SK-N-SH (cell line): Measurements from ENCODE around the gene RASA1. TPM values are rescaled to one million over a fixed set of nuclear protein-coding genes. Genes with fewer than 3 reads are reported as not detected.

Experiments
- CTCF ChIA-PET: fragments of 300-600, 350-600 bp; formaldehyde crosslinking; extraction: SDS; loops from one replicate; lab custom pipeline; 2021; lab: Yijun Ruan, JAX
- POLR2A ChIA-PET: fragments of 350-600 bp; sonication (Branson Sonifier 250); formaldehyde crosslinking; extraction: SDS; loops from one replicate; lab custom pipeline; 2020; ENCODE audit warnings: antibody characterized with exemption, inconsistent platforms; lab: Yijun Ruan, JAX
- DNase-seq: peaks from one replicate; pipeline ENCODE4 v3.0.0; 2012
- H2AFZ ChIP-seq: fragments of 200-600 bp; sonication (generic); 2 replicates; pipeline ENCODE4 v1.8.1; 2016; ENCODE audit warnings: antibody characterized with exemption, mild to moderate bottlenecking, low read depth
- H3F3A ChIP-seq: fragments of 200-600 bp; sonication (generic); replicated peaks from 2 replicates; pipeline ENCODE3; 2016; ENCODE audit warnings: antibody characterized with exemption, mild to moderate bottlenecking; ENCODE audit not compliant: insufficient read depth
- H3K27ac ChIP-seq, 2 experiments: fragments of 200-500 bp in 1 of 2; fragments of 200-600 bp in 1 of 2; sonication (Bioruptor generic) in 1 of 2; sonication (generic), shearing (Covaris generic) in 1 of 2; 2 replicates each; pipeline versions ENCODE4 v1.5.1 to v1.6.1; 2014 to 2016; ENCODE audit warnings: low read depth in 2 of 2, inconsistent platforms in 1 of 2, low read length in 1 of 2, mild to moderate bottlenecking in 1 of 2, mixed read lengths in 1 of 2
- H3K27me3 ChIP-seq: fragments of 200-600 bp; sonication (generic), shearing (Covaris generic); 2 replicates; pipeline ENCODE4 v1.6.1; 2016; ENCODE audit warnings: mixed run types; ENCODE audit not compliant: insufficient read depth
- H3K36me3 ChIP-seq, 2 experiments: fragments of 200-500 bp in 1 of 2; fragments of 200-600 bp in 1 of 2; sonication (Bioruptor generic) in 1 of 2; sonication (generic) in 1 of 2; replicated peaks in 1 of 2; 2 replicates each; pipeline versions ENCODE3 to v1.5.1; 2014 to 2016; ENCODE audit warnings: low read length in 1 of 2, mild to moderate bottlenecking in 1 of 2; ENCODE audit not compliant: insufficient read depth in 2 of 2, control insufficient read depth in 1 of 2
- H3K4me1 ChIP-seq, 2 experiments: fragments of 200-500 bp in 1 of 2; fragments of 200-600 bp in 1 of 2; sonication (Bioruptor generic) in 1 of 2; sonication (generic), shearing (Covaris generic) in 1 of 2; 2 replicates each; pipeline versions ENCODE4 v1.5.1 to v1.6.1; 2014 to 2016; ENCODE audit warnings: low read depth in 1 of 2, low read length in 1 of 2, mixed run types in 1 of 2; ENCODE audit not compliant: insufficient read depth in 2 of 2, control insufficient read depth in 1 of 2
- H3K4me2 ChIP-seq: fragments of 200-600 bp; sonication (generic), shearing (Covaris generic); 2 replicates; pipeline ENCODE4 v1.6.1; 2017; ENCODE audit warnings: mixed run types
- H3K4me3 ChIP-seq, 2 experiments: fragments of 200-500 bp in 1 of 2; fragments of 200-600 bp in 1 of 2; sonication (Bioruptor generic) in 1 of 2; sonication (generic), shearing (Covaris generic) in 1 of 2; 2 replicates each; pipeline versions ENCODE4 v1.5.1 to v1.8.1; 2014 to 2016; ENCODE audit warnings: low read depth in 2 of 2, inconsistent platforms in 1 of 2, low read length in 1 of 2, mild to moderate bottlenecking in 1 of 2, mixed read lengths in 1 of 2, moderate library complexity in 1 of 2
- H3K79me2 ChIP-seq: fragments of 200-600 bp; sonication (generic); 2 replicates; pipeline ENCODE4 v1.8.1; 2017; ENCODE audit warnings: mild to moderate bottlenecking; ENCODE audit not compliant: insufficient read depth
- H3K9ac ChIP-seq: fragments of 200-600 bp; sonication (generic); 2 replicates; pipeline ENCODE4 v1.6.1; 2017; ENCODE audit warnings: mixed run types
- H3K9me2 ChIP-seq: fragments of 200-600 bp; sonication (generic); 2 replicates; pipeline ENCODE4 v1.6.1; 2017; ENCODE audit warnings: mixed run types
- H3K9me3 ChIP-seq: fragments of 200-600 bp; sonication (generic); 2 replicates; pipeline ENCODE4 v1.6.1; 2017; ENCODE audit warnings: mixed run types, mild to moderate bottlenecking, moderate library complexity
- H4K20me1 ChIP-seq: fragments of 200-600 bp; sonication (generic); 2 replicates; pipeline ENCODE4 v1.6.1; 2017; ENCODE audit warnings: mild to moderate bottlenecking, mixed run types; ENCODE audit not compliant: insufficient read depth
- CHD2 ChIP-seq: fragments of 150-350 bp; IDR thresholded peaks from 2 replicates; pipeline ENCODE4 v1.6.1; 2018; ENCODE audit warnings: low read length; ENCODE audit not compliant: partially characterized antibody
- ELF1 ChIP-seq: IDR thresholded peaks from 2 replicates; pipeline ENCODE4 v1.4.0; 2012
- EP300 ChIP-seq, 2 experiments: IDR thresholded peaks; 2 replicates each; pipeline versions ENCODE4 v1.4.0 to v1.6.1; 2012; ENCODE audit warnings: borderline replicate concordance in 1 of 2, low read depth in 1 of 2, low read length in 1 of 2
- EZH2phosphoT487 ChIP-seq: fragments of 200-600 bp; sonication (generic); IDR thresholded peaks from 2 replicates; pipeline ENCODE4 v1.6.1; 2017; ENCODE audit warnings: low read depth, mixed run types, mild to moderate bottlenecking, antibody characterized with exemption, moderate library complexity, borderline replicate concordance
- FOSL2 ChIP-seq: IDR thresholded peaks from 2 replicates; pipeline ENCODE4 v1.4.0; 2012; ENCODE audit warnings: low read depth, mild to moderate bottlenecking, moderate library complexity, borderline replicate concordance
- FOXM1 ChIP-seq: IDR thresholded peaks from 2 replicates; pipeline ENCODE4 v1.4.0; 2012; ENCODE audit warnings: low read depth, mild to moderate bottlenecking
- GABPA ChIP-seq: IDR thresholded peaks from 2 replicates; pipeline ENCODE4 v1.4.0; 2012; ENCODE audit warnings: low read depth, mild to moderate bottlenecking
- GATA2 ChIP-seq: sonication (generic); formaldehyde crosslinking; IDR thresholded peaks from 2 replicates; pipeline ENCODE4 v1.5.0; 2020; ENCODE audit warnings: mild to moderate bottlenecking, missing genetic modification reagents
- JUND ChIP-seq: IDR thresholded peaks from 2 replicates; pipeline ENCODE4 v1.4.0; 2012
- MEF2A ChIP-seq: IDR thresholded peaks from 2 replicates; pipeline ENCODE4 v1.4.0; 2012; ENCODE audit warnings: low read depth, borderline replicate concordance
- MXI1 ChIP-seq: IDR thresholded peaks from 2 replicates; pipeline ENCODE4 v1.6.1; 2012; ENCODE audit warnings: mild to moderate bottlenecking, low read depth, low read length, improper control_type of control experiment
- NFIC ChIP-seq: IDR thresholded peaks from 2 replicates; pipeline ENCODE4 v1.4.0; 2012; ENCODE audit warnings: borderline replicate concordance
- NRF1 ChIP-seq: IDR thresholded peaks from 2 replicates; pipeline ENCODE4 v1.6.1; 2012; ENCODE audit warnings: low read depth, mild to moderate bottlenecking, low read length
- POLR2AphosphoS5 ChIP-seq: IDR thresholded peaks from 2 replicates; pipeline ENCODE4 v1.6.1; 2012; ENCODE audit warnings: low read depth, low read length
- RXRA ChIP-seq: IDR thresholded peaks from 2 replicates; pipeline ENCODE4 v1.4.0; 2012; ENCODE audit warnings: low read depth, mild to moderate bottlenecking, borderline replicate concordance
- TAF1 ChIP-seq: IDR thresholded peaks from 2 replicates; pipeline ENCODE4 v1.6.1; 2012; ENCODE audit warnings: low read depth, mild to moderate bottlenecking, low read length, moderate library complexity, borderline replicate concordance
- TCF12 ChIP-seq: IDR thresholded peaks from 2 replicates; pipeline ENCODE4 v1.4.0; 2012
- WGBS: methylation state at CpG from one replicate; pipeline ENCODE4 v1.1.6; 2017; ENCODE audit warnings: low lambda C conversion rate; 5-methylcytosine and 5-hydroxymethylcytosine counted together
- polyA plus RNA-seq, 3 experiments: library from polyadenylated mRNA; depleted of rRNA; stranded (reverse); fragments of >200 nt; gene quantifications; 2 replicates each; pipeline ENCODE4 v1.2.3, GENCODE V29; 2012
- TF ChIP-seq, protein P1 (sequence below): IDR thresholded peaks from 2 replicates; pipeline ENCODE4 v1.4.0; 2012; ENCODE audit warnings: low read depth
- TF ChIP-seq, protein P2 (sequence below): IDR thresholded peaks from 2 replicates; pipeline ENCODE4 v1.6.1; 2012; ENCODE audit warnings: mild to moderate bottlenecking, low read depth, low read length, moderate library complexity
- TF ChIP-seq, protein P3 (sequence below): IDR thresholded peaks from 2 replicates; pipeline ENCODE4; 2012
- TF ChIP-seq, protein P4 (sequence below): fragments of 200-600 bp; sonication (generic); IDR thresholded peaks from 2 replicates; pipeline ENCODE4 v1.6.1; 2017; ENCODE audit warnings: antibody characterized with exemption, mild to moderate bottlenecking, moderate library complexity
- TF ChIP-seq, protein P5 (sequence below): IDR thresholded peaks from 2 replicates; pipeline ENCODE4 v1.4.0; 2012; ENCODE audit warnings: low read depth, borderline replicate concordance
- TF ChIP-seq, protein P6 (sequence below): fragments of 150-350 bp; IDR thresholded peaks from 2 replicates; pipeline ENCODE4 v1.6.1; 2016; ENCODE audit warnings: mild to moderate bottlenecking, low read depth, low read length
- TF ChIP-seq, protein P7 (sequence below): IDR thresholded peaks from 2 replicates; pipeline ENCODE4 v1.4.0; 2012; ENCODE audit warnings: low read depth, borderline replicate concordance

The RASA1 gene
- polyA plus RNA-seq, 1 of the 3 experiments (the other 2 are of a cell fraction), result 49.1 TPM

DNA sequence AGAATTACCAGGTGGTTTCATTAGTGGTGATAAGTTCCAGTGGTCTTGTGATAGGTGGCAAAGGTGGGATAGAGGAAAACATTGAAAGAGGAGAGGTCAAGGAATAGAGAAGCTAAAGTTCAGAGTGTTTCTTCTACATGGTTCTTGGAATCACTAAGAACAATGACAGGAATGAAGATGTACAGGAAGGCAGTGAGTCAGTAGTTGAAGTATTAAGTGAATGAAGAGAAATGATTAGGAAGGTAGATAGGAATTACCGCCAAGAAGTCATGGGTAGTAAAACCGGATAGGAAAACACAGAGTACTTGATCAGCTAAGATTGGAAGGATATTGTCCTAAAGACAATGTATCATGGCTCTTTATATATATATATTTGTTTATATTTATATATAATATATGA is 37.9 kb upstream of the RASA1 start:
- Histone ChIP-seq H3K9me3 (no peaks in the 10 kb centered on the region), H4K20me1 (no peaks in the 10 kb centered on the region), H3K36me3 (no peaks in the 10 kb centered on the region), H3K4me1 (peaks cover 0 to 21% of the 10 kb centered on the region in 2 experiments; a peak in 1 of 4 replicates), H3K27ac (peak overlapping the region in 1 of 2 experiments; percentile 60; a peak in 2 of 4 replicates), H3K27me3 (no peaks in the 10 kb centered on the region), H3K9me2 (no peaks in the 10 kb centered on the region), H3K9ac (no peak overlapping the region), H3K4me3 (no peak overlapping the region), H3K4me2 (0 out of 2 replicates have a peak overlapping the region, but pooled peaks have one; percentile 15), H3F3A (peaks cover 10% of the 10 kb centered on the region), H2AFZ (no peak overlapping the region), H3K79me2 (no peaks in the 10 kb centered on the region)
- ChIA-PET CTCF (no interaction called here), POLR2A (no interaction called here)
- 5% methylated on average over 2 of the region's 2 CpGs for WGBS
- DNase-seq, result no peak
- TF ChIP-seq POLR2AphosphoS5 (no peak), JUND (peak; percentile 81), FOSL2 (peak; percentile 88), EP300 (IDR thresholded peaks at IDR 0.05; ENCODE audit: borderline replicate concordance in 1 of 2, low read depth in 1 of 2, low read length in 1 of 2) (peak in 1 of 2 experiments; percentile 76; a peak in 2 of 4 replicates), ELF1 (no peak), GABPA (no peak), TCF12 (peak; percentile 90), EZH2phosphoT487 (no peak), FOXM1 (no peak), TAF1 (no peak), MEF2A (no peak), RXRA (peak; percentile 58; the same call in 1 of the 2 replicates), GATA2 (CRISPR knock-in tag) (no peak), MXI1 (no peak), CHD2 (no peak), NFIC (peak; percentile 76), NRF1 (no peak)
- TF ChIP-seq, protein P1, sequence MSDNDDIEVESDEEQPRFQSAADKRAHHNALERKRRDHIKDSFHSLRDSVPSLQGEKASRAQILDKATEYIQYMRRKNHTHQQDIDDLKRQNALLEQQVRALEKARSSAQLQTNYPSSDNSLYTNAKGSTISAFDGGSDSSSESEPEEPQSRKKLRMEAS, result 0 out of 2 replicates have a peak, but pooled peaks have one; percentile 27
- TF ChIP-seq, protein P2, sequence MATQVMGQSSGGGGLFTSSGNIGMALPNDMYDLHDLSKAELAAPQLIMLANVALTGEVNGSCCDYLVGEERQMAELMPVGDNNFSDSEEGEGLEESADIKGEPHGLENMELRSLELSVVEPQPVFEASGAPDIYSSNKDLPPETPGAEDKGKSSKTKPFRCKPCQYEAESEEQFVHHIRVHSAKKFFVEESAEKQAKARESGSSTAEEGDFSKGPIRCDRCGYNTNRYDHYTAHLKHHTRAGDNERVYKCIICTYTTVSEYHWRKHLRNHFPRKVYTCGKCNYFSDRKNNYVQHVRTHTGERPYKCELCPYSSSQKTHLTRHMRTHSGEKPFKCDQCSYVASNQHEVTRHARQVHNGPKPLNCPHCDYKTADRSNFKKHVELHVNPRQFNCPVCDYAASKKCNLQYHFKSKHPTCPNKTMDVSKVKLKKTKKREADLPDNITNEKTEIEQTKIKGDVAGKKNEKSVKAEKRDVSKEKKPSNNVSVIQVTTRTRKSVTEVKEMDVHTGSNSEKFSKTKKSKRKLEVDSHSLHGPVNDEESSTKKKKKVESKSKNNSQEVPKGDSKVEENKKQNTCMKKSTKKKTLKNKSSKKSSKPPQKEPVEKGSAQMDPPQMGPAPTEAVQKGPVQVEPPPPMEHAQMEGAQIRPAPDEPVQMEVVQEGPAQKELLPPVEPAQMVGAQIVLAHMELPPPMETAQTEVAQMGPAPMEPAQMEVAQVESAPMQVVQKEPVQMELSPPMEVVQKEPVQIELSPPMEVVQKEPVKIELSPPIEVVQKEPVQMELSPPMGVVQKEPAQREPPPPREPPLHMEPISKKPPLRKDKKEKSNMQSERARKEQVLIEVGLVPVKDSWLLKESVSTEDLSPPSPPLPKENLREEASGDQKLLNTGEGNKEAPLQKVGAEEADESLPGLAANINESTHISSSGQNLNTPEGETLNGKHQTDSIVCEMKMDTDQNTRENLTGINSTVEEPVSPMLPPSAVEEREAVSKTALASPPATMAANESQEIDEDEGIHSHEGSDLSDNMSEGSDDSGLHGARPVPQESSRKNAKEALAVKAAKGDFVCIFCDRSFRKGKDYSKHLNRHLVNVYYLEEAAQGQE, result no peak
- TF ChIP-seq, protein P3, sequence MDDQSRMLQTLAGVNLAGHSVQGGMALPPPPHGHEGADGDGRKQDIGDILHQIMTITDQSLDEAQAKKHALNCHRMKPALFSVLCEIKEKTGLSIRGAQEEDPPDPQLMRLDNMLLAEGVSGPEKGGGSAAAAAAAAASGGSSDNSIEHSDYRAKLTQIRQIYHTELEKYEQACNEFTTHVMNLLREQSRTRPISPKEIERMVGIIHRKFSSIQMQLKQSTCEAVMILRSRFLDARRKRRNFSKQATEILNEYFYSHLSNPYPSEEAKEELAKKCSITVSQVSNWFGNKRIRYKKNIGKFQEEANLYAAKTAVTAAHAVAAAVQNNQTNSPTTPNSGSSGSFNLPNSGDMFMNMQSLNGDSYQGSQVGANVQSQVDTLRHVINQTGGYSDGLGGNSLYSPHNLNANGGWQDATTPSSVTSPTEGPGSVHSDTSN, result peak; percentile 85
- TF ChIP-seq, protein P4, sequence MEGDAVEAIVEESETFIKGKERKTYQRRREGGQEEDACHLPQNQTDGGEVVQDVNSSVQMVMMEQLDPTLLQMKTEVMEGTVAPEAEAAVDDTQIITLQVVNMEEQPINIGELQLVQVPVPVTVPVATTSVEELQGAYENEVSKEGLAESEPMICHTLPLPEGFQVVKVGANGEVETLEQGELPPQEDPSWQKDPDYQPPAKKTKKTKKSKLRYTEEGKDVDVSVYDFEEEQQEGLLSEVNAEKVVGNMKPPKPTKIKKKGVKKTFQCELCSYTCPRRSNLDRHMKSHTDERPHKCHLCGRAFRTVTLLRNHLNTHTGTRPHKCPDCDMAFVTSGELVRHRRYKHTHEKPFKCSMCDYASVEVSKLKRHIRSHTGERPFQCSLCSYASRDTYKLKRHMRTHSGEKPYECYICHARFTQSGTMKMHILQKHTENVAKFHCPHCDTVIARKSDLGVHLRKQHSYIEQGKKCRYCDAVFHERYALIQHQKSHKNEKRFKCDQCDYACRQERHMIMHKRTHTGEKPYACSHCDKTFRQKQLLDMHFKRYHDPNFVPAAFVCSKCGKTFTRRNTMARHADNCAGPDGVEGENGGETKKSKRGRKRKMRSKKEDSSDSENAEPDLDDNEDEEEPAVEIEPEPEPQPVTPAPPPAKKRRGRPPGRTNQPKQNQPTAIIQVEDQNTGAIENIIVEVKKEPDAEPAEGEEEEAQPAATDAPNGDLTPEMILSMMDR, result no peak
- TF ChIP-seq, protein P5, sequence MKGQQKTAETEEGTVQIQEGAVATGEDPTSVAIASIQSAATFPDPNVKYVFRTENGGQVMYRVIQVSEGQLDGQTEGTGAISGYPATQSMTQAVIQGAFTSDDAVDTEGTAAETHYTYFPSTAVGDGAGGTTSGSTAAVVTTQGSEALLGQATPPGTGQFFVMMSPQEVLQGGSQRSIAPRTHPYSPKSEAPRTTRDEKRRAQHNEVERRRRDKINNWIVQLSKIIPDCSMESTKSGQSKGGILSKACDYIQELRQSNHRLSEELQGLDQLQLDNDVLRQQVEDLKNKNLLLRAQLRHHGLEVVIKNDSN, result no peak
- TF ChIP-seq, protein P6, sequence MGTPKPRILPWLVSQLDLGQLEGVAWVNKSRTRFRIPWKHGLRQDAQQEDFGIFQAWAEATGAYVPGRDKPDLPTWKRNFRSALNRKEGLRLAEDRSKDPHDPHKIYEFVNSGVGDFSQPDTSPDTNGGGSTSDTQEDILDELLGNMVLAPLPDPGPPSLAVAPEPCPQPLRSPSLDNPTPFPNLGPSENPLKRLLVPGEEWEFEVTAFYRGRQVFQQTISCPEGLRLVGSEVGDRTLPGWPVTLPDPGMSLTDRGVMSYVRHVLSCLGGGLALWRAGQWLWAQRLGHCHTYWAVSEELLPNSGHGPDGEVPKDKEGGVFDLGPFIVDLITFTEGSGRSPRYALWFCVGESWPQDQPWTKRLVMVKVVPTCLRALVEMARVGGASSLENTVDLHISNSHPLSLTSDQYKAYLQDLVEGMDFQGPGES, result no peak
- TF ChIP-seq, protein P7, sequence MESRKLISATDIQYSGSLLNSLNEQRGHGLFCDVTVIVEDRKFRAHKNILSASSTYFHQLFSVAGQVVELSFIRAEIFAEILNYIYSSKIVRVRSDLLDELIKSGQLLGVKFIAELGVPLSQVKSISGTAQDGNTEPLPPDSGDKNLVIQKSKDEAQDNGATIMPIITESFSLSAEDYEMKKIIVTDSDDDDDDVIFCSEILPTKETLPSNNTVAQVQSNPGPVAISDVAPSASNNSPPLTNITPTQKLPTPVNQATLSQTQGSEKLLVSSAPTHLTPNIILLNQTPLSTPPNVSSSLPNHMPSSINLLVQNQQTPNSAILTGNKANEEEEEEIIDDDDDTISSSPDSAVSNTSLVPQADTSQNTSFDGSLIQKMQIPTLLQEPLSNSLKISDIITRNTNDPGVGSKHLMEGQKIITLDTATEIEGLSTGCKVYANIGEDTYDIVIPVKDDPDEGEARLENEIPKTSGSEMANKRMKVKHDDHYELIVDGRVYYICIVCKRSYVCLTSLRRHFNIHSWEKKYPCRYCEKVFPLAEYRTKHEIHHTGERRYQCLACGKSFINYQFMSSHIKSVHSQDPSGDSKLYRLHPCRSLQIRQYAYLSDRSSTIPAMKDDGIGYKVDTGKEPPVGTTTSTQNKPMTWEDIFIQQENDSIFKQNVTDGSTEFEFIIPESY, result no peak
